H1 (cell line): ENCODE data around the gene ABI3. TPM values are rescaled to one million over a fixed set of nuclear protein-coding genes. Genes with fewer than 3 reads are reported as not detected.

ENCODE experiments used
- CTCF ChIA-PET: fragments of 300-600 bp; sonication (Branson Sonifier 250); formaldehyde crosslinking; loops from one replicate; lab custom pipeline; 2021; ENCODE audit not compliant: partially characterized antibody; lab: Charles Lee
- POLR2A ChIA-PET: fragments of 300-600 bp; sonication (Branson Sonifier 250); formaldehyde crosslinking; loops from one replicate; lab custom pipeline; 2021; ENCODE audit warnings: inconsistent platforms; ENCODE audit not compliant: partially characterized antibody; lab: Charles Lee
- DNase-seq, 2 experiments: peaks; one replicate each; pipeline versions ENCODE4 v3.0.0 to v3.0.0-alpha.2; 2010 to 2022; ENCODE audit warnings: low spot score in 2 of 2, low read depth in 1 of 2, mixed read lengths in 1 of 2
- FAIRE-seq: peaks from 2 replicates; lab custom pipeline; 2011; peaks lifted over from hg19 to GRCh38; lab: Jason Lieb, UNC
- H2AFZ ChIP-seq: 2 replicates; pipeline ENCODE4 v1.8.1; 2012; ENCODE audit warnings: low read length, inconsistent platforms
- H2AK5ac ChIP-seq: 2 replicates; pipeline ENCODE4 v1.6.1; 2013; ENCODE audit warnings: low read depth, low read length
- H2BK120ac ChIP-seq: replicated peaks from 2 replicates; pipeline ENCODE3; 2013; ENCODE audit warnings: low read depth, low read length, inconsistent platforms
- H2BK12ac ChIP-seq: 2 replicates; pipeline ENCODE4 v1.6.1; 2013; ENCODE audit warnings: low read depth, low read length
- H2BK15ac ChIP-seq: 2 replicates; pipeline ENCODE4 v1.6.1; 2013; ENCODE audit warnings: low read length
- H2BK20ac ChIP-seq: 2 replicates; pipeline ENCODE4 v1.6.1; 2013; ENCODE audit warnings: low read length
- H2BK5ac ChIP-seq: 2 replicates; pipeline ENCODE4 v1.6.1; 2013; ENCODE audit warnings: low read depth, low read length
- H3K14ac ChIP-seq: 2 replicates; pipeline ENCODE4 v1.6.1; 2013; ENCODE audit warnings: inconsistent platforms; ENCODE audit not compliant: insufficient read length
- H3K18ac ChIP-seq: 2 replicates; pipeline ENCODE4 v1.6.1; 2013; ENCODE audit warnings: low read length; ENCODE audit errors: extremely low read depth
- H3K23ac ChIP-seq: 2 replicates; pipeline ENCODE4 v1.6.1; 2013; ENCODE audit warnings: inconsistent platforms; ENCODE audit not compliant: insufficient read length
- H3K23me2 ChIP-seq: 2 replicates; pipeline ENCODE4 v1.6.1; 2013; ENCODE audit warnings: low read depth, low read length
- H3K27ac ChIP-seq: 2 replicates; pipeline ENCODE4 v1.6.1; 2011; ENCODE audit warnings: low read depth, low read length, inconsistent platforms
- H3K27me3 ChIP-seq, 4 experiments: replicated peaks in 1 of 4; 1 replicate in 1 of 4; 2 replicates in 3 of 4; pipeline versions ENCODE4 v1.6.1 to v1.8.1; 2011 to 2013; ENCODE audit warnings: low read length in 3 of 4, mild to moderate bottlenecking in 3 of 4, inconsistent platforms in 2 of 4, mixed read lengths in 2 of 4, moderate library complexity in 1 of 4; ENCODE audit not compliant: control insufficient read depth in 3 of 4, insufficient read depth in 3 of 4; ENCODE audit errors: extremely low read depth in 1 of 4
- H3K36me3 ChIP-seq, 4 experiments: 2 replicates each; pipeline versions ENCODE4 v1.6.1 to v1.8.1; 2011 to 2013; ENCODE audit warnings: mild to moderate bottlenecking in 4 of 4, low read length in 3 of 4, moderate library complexity in 2 of 4, control low read depth in 1 of 4, inconsistent platforms in 1 of 4; ENCODE audit not compliant: insufficient read depth in 4 of 4, control insufficient read depth in 2 of 4
- H3K4ac ChIP-seq: replicated peaks from 2 replicates; pipeline ENCODE3; 2013; ENCODE audit warnings: low read length, low read depth, mixed read lengths, inconsistent platforms; ENCODE audit not compliant: insufficient read length
- H3K4me1 ChIP-seq, 4 experiments: replicated peaks in 1 of 4; 1 replicate in 1 of 4; 2 replicates in 3 of 4; pipeline versions ENCODE4 v1.6.1 to v1.8.1; 2011 to 2013; ENCODE audit warnings: low read length in 3 of 4, inconsistent platforms in 2 of 4, mixed read lengths in 1 of 4; ENCODE audit not compliant: insufficient read depth in 4 of 4, control insufficient read depth in 3 of 4
- H3K4me2 ChIP-seq, 2 experiments: 2 replicates each; pipeline versions ENCODE4 v1.6.1 to v1.8.1; 2011 to 2013; ENCODE audit warnings: low read depth in 2 of 2, low read length in 2 of 2, control low read depth in 1 of 2, inconsistent platforms in 1 of 2, mild to moderate bottlenecking in 1 of 2; ENCODE audit not compliant: insufficient read depth in 1 of 2
- H3K4me3 ChIP-seq, 4 experiments: fragments of 200-600, 300-600 bp in 1 of 4; sonication (generic), shearing (Covaris generic), sonication (Bioruptor Twin) in 1 of 4; 2 replicates each; pipeline versions ENCODE4 v1.5.1 to v1.8.1; 2011 to 2016; ENCODE audit warnings: low read length in 4 of 4, low read depth in 3 of 4, control low read depth in 2 of 4, inconsistent platforms in 2 of 4, mild to moderate bottlenecking in 2 of 4, mixed read lengths in 1 of 4, moderate library complexity in 1 of 4; ENCODE audit not compliant: insufficient read depth in 2 of 4; ENCODE audit errors: extremely low read depth in 1 of 4
- H3K56ac ChIP-seq: replicated peaks from 2 replicates; pipeline ENCODE3; 2013; ENCODE audit warnings: low read depth, mild to moderate bottlenecking, mixed read lengths, low read length, inconsistent platforms; ENCODE audit not compliant: insufficient read length
- H3K79me1 ChIP-seq: 2 replicates; pipeline ENCODE4 v1.6.1; 2013; ENCODE audit warnings: low read depth, low read length, control low read depth
- H3K79me2 ChIP-seq, 2 experiments: 2 replicates each; pipeline versions ENCODE4 v1.6.1 to v1.8.1; 2012 to 2013; ENCODE audit warnings: low read length in 2 of 2, mild to moderate bottlenecking in 2 of 2, inconsistent platforms in 1 of 2; ENCODE audit not compliant: insufficient read depth in 2 of 2, control insufficient read depth in 1 of 2
- H3K9ac ChIP-seq, 4 experiments: replicated peaks in 1 of 4; 1 replicate in 1 of 4; 2 replicates in 3 of 4; pipeline versions ENCODE4 v1.6.1 to v1.8.1; 2011 to 2013; ENCODE audit warnings: low read depth in 3 of 4, low read length in 3 of 4, control low read depth in 2 of 4, mild to moderate bottlenecking in 2 of 4, moderate library complexity in 2 of 4, inconsistent platforms in 1 of 4; ENCODE audit errors: extremely low read depth in 1 of 4
- H3K9me3 ChIP-seq, 2 experiments: 2 replicates each; pipeline versions ENCODE4 v1.6.1 to v1.8.1; 2012 to 2013; ENCODE audit warnings: mild to moderate bottlenecking in 2 of 2, moderate library complexity in 2 of 2, control low read depth in 1 of 2, inconsistent platforms in 1 of 2, low read depth in 1 of 2, low read length in 1 of 2, mixed read lengths in 1 of 2; ENCODE audit not compliant: insufficient read depth in 2 of 2
- H4K20me1 ChIP-seq, 2 experiments: replicated peaks in 1 of 2; 2 replicates each; pipeline versions ENCODE3 to v1.8.1; 2011 to 2013; ENCODE audit warnings: inconsistent platforms in 2 of 2, low read length in 2 of 2, mild to moderate bottlenecking in 1 of 2; ENCODE audit not compliant: insufficient read depth in 2 of 2, control insufficient read depth in 1 of 2
- H4K5ac ChIP-seq: 2 replicates; pipeline ENCODE4 v1.6.1; 2013; ENCODE audit warnings: low read length, low read depth, mixed read lengths, inconsistent platforms; ENCODE audit not compliant: insufficient read length
- H4K8ac ChIP-seq: 2 replicates; pipeline ENCODE4 v1.8.0; 2013; ENCODE audit warnings: mild to moderate bottlenecking, moderate library complexity, low read length, inconsistent platforms; ENCODE audit not compliant: insufficient read depth; ENCODE audit errors: extremely low read depth
- H4K91ac ChIP-seq: replicated peaks from 2 replicates; pipeline ENCODE3; 2013; ENCODE audit warnings: low read length, mixed read lengths, inconsistent platforms; ENCODE audit not compliant: insufficient read length
- GABPA ChIP-seq: IDR thresholded peaks from 2 replicates; pipeline ENCODE4 v1.6.1; 2011; ENCODE audit warnings: mild to moderate bottlenecking, low read length, moderate library complexity, borderline replicate concordance; ENCODE audit not compliant: insufficient read depth
- GTF2F1 ChIP-seq: IDR thresholded peaks from 2 replicates; pipeline ENCODE4 v1.6.1; 2012; ENCODE audit warnings: low read depth, low read length, improper control_type of control experiment, borderline replicate concordance
- HDAC6 ChIP-seq: IDR thresholded peaks from one replicate; pipeline ENCODE4 v1.7.1; 2012; ENCODE audit warnings: low read depth, mild to moderate bottlenecking, inconsistent platforms, low read length, moderate library complexity
- KDM5A ChIP-seq: fragments of 200-600 bp; IDR thresholded peaks from 2 replicates; pipeline ENCODE4 v1.7.1; 2012; ENCODE audit warnings: mild to moderate bottlenecking, low read length, inconsistent platforms, mixed read lengths
- SIRT6 ChIP-seq: IDR thresholded peaks from one replicate; pipeline ENCODE4 v1.7.1; 2012; ENCODE audit warnings: low read length, inconsistent platforms
- SP1 ChIP-seq: IDR thresholded peaks from 2 replicates; pipeline ENCODE4 v1.6.1; 2011; ENCODE audit warnings: low read depth, low read length
- WGBS, 2 experiments: shearing (Covaris generic) in 1 of 2; methylation state at CpG; one replicate each; pipeline versions ENCODE4 v1.1.6 to v1.1.7; 2013 to 2015; ENCODE audit warnings: low lambda C conversion rate in 2 of 2, mixed read lengths in 2 of 2, inconsistent platforms in 1 of 2, low coverage in 1 of 2, missing lambda C conversion rate in 1 of 2; ENCODE audit not compliant: insufficient replicate concordance in 2 of 2, insufficient coverage in 1 of 2, insufficient read length in 1 of 2; ENCODE audit errors: extremely low coverage in 1 of 2, missing lambda C conversion rate in 1 of 2; 5-methylcytosine and 5-hydroxymethylcytosine counted together
- polyA plus RNA-seq, 7 experiments: library from polyadenylated mRNA; depleted of rRNA in 3 of 7; stranded (reverse) in 5 of 7; unstranded in 2 of 7; fragments of >200 nt in 5 of 7; fragments of 200-250 nt in 2 of 7; gene quantifications; 1 replicate in 5 of 7; 2 replicates in 1 of 7; 4 replicates in 1 of 7; pipeline versions ENCODE4 v1.2.1 to v1.2.3, GENCODE V29; 2011 to 2013; ENCODE audit warnings: missing spikeins in 2 of 7, mixed read lengths in 2 of 7
- total RNA-seq: library from RNA; stranded (reverse); fragmentation: NEBNext Ultra II Directional; extraction: Animal tissue kit (Norgen Biotek cat#: 25700); gene quantifications from 2 replicates; pipeline ENCODE4 v1.2.1, GENCODE V29; 2021
- TF ChIP-seq, protein P1 (sequence below), 3 experiments: IDR thresholded peaks; 1 replicate in 2 of 3; 2 replicates in 1 of 3; pipeline versions ENCODE4 v1.5.1 to v1.6.1; 2011; ENCODE audit warnings: low read length in 3 of 3, mild to moderate bottlenecking in 3 of 3, inconsistent platforms in 2 of 3, low read depth in 1 of 3, moderate library complexity in 1 of 3; ENCODE audit not compliant: insufficient read depth in 1 of 3; ENCODE audit errors: control extremely low read depth in 1 of 3
- TF ChIP-seq, protein P2 (sequence below): IDR thresholded peaks from 2 replicates; pipeline ENCODE4 v1.6.1; 2011; ENCODE audit warnings: low read length, improper control_type of control experiment

Gene ABI3
- total and polyA plus RNA-seq, 2 of the 8 experiments (the other 6 are each of a cell fraction or from before 2014, with no cell fraction given): 1.3 to 2.5 TPM

DNA sequence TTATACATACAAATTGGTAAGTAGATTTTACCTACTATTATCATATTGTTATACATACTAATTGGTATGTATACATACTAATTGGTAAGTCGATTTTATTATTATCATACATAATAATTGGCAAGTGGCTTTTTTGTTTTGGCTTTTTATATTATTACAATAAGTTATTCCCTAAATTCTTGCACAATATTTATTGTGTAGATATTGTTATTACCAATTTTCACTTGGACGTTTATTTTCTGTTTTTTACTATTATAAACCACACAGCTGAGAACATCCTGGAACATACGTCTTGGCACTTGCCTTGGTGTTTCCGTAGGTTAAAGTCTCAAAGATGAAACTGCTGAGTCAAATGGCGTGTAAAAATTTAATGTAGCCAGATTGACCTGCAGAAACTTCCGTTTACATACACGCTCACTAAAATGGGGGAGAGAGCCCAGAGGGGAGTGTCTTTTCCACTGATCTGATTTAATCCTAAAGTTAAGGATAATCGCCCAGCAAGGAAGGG, 19.0 kb upstream of the ABI3 start:
- CTCF ChIA-PET: interaction anchor here (0.6 to 1.5 kb wide), 7 partner anchors 10 to 99 kb away, joined by 3 to 7 read pairs (median 4); no protein-coding TSS in a partner anchor
- Histone ChIP-seq H3K56ac (no peak overlapping the region), H3K9me3 (no peaks in the 10 kb centered on the region), H3K27ac (peak overlapping the region; percentile 82; the same call in 1 of the 2 replicates), H3K18ac (peak overlapping the region; percentile 96; the same call in 1 of the 2 replicates), H3K79me1 (no peaks in the 10 kb centered on the region), H3K23ac (no peak overlapping the region), H3K4ac (no peak overlapping the region), H4K91ac (peak overlapping the region; percentile 87), H3K4me2 (peak overlapping the region; percentile 86 to 99), H3K14ac (no peak overlapping the region), H3K9ac (peak overlapping the region; percentile 56 to 88 (median 72); a peak in 6 of 7 replicates), H2BK20ac (no peak overlapping the region), H2AFZ (peak overlapping the region; percentile 79), H4K20me1 (no peaks in the 10 kb centered on the region), H2BK15ac (no peak overlapping the region; the same call in 1 of the 2 replicates), H3K23me2 (peaks cover 13% of the 10 kb centered on the region), H3K79me2 (no peaks in the 10 kb centered on the region), H3K4me1 (peaks cover 0 to 3% (median 1%) of the 10 kb centered on the region in 4 experiments; a peak in 1 of 7 replicates), H3K36me3 (no peaks in the 10 kb centered on the region), H3K27me3 (no peaks in the 10 kb centered on the region)
- POLR2A ChIA-PET: interaction anchor here (1.2 to 3.8 kb wide), 6 partner anchors 8 to 196 kb away, joined by 3 to 13 read pairs (median 6); partner anchors contain the start of gene PHOSPHO1
- no peak for FAIRE-seq
- WGBS, 2 experiments: 10% methylated on average over 8 of the region's 8 CpGs; no CpG with 5 or more reads in 1 of the 2 experiments
- TF ChIP-seq KDM5A (no peak), SP1 (no peak), SIRT6 (no peak), GABPA (no peak), HDAC6 (no peak), GTF2F1 (no peak)
- TF ChIP-seq, protein P1, sequence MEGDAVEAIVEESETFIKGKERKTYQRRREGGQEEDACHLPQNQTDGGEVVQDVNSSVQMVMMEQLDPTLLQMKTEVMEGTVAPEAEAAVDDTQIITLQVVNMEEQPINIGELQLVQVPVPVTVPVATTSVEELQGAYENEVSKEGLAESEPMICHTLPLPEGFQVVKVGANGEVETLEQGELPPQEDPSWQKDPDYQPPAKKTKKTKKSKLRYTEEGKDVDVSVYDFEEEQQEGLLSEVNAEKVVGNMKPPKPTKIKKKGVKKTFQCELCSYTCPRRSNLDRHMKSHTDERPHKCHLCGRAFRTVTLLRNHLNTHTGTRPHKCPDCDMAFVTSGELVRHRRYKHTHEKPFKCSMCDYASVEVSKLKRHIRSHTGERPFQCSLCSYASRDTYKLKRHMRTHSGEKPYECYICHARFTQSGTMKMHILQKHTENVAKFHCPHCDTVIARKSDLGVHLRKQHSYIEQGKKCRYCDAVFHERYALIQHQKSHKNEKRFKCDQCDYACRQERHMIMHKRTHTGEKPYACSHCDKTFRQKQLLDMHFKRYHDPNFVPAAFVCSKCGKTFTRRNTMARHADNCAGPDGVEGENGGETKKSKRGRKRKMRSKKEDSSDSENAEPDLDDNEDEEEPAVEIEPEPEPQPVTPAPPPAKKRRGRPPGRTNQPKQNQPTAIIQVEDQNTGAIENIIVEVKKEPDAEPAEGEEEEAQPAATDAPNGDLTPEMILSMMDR (IDR thresholded peaks at IDR 0.05; ENCODE audit: control extremely low read depth in 1 of 3, insufficient read depth in 1 of 3, low read depth in 1 of 3, low read length in 3 of 3): peak in 1 of 3 experiments; percentile 8; a peak in 1 of 4 replicates
- TF ChIP-seq, protein P2, sequence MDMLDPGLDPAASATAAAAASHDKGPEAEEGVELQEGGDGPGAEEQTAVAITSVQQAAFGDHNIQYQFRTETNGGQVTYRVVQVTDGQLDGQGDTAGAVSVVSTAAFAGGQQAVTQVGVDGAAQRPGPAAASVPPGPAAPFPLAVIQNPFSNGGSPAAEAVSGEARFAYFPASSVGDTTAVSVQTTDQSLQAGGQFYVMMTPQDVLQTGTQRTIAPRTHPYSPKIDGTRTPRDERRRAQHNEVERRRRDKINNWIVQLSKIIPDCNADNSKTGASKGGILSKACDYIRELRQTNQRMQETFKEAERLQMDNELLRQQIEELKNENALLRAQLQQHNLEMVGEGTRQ: no peak
- TF ChIP-seq, all 59 proteins: peak for 1
- H2BK120ac ChIP-seq: no peak overlapping the region
- H2BK12ac ChIP-seq: no peak overlapping the region; the same call in 1 of the 2 replicates
- H2BK5ac ChIP-seq: 0 out of 2 replicates have a peak overlapping the region, but pooled peaks have one; percentile 95
- no peak for DNase-seq
- H4K8ac ChIP-seq: no peak overlapping the region
- H2AK5ac ChIP-seq: no peak overlapping the region
- H3K4me3 ChIP-seq: peak overlapping the region; percentile 78 to 97 (median 95)
- no peak overlapping the region for H4K5ac ChIP-seq
